GM18867 (cell line): ENCODE measurements around the gene RGN.
"Not testable (repeated sequence)": the region's sequence is repeated elsewhere in the genome, so short reads cannot be mapped to it uniquely, and the experiment has no call there.

ENCODE experiments used
- ATAC-seq: cut with Tn5 transposase; IDR thresholded peaks from one replicate; pipeline ENCODE4 v1.9.1; 2021; ENCODE audit warnings: mild to moderate bottlenecking, moderate library complexity; ENCODE audit not compliant: unreplicated experiment

Gene RGN

GRCh38 chrX:47116551-47117110, 38.4 kb downstream of the RGN start:
- not testable (repeated sequence) for ATAC-seq

- ATAC-seq = not testable (repeated sequence)
These were observed 46.2 kb downstream of the RGN start for GRCh38 chrX:47124466-47124865.

- ATAC-seq = peak; percentile 96
These were observed 51.1 kb downstream of the RGN start for GRCh38 chrX:47129157-47129898.

DNA sequence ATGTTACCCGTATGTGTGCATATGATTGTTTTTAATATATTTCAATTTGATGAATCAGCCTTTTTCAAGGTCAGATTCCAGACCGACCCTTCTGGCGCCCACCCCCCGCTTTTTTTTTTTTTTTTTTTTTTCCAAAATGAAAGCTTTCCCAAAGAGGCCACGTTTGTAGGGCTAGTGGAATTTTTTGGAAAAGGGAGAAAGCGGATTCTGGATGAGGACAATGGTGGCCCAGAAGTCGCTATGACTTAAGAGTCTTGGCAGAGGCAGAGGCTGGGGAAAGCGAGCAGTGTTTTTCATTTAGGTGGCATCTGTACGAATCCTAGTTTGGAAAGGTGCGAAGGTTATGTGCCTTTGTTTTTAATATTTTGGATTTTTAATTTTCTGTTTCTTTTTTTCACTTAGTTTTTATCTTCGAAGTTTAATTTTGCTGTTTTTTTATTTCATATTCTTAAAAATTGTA, 51.7 kb downstream of the RGN start:
- ATAC-seq = no peak

- no peak for ATAC-seq
These were observed 55.2 kb downstream of the RGN start for GRCh38 chrX:47133493-47133892.

DNA sequence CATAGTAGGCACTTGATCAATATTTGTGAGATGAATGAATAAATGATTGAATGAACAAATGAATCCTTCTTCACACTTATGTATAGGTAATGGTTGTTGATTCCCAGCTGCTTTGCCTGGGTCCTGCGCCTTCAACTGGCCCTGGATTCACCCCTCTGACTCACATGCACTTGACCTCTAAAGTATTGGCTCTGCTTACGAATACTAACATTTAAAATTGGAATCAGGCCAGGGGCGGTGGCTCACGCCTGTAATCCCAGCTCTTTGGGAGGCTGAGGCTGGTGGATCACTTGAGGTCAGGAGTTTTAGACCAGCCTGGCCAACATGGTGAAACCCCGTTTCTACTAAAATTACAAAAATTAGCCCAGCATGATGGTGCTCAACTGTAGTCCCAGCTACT, 57.4 kb downstream of the RGN start:
- ATAC-seq = not testable (repeated sequence)

DNA sequence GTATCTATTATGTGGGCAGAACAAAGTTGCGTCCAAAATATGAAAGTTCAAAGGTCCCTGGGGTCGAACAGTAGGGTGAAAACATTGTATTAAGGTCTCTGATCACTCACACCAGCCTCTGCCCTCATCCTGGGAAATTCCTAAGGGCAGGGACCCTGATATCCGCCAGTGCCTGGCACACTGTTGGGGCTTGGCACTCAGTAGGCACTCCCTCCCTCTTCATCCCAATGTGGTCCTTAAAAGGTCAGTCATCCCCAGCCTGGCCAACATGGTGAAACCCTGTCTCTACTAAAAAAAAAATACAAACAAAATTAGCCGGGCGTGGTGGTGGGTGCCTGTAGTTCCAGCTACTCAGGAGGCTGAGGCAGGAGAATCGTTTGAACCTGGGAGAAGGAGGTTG, 59.9 kb downstream of the RGN start:
- ATAC-seq = no peak
